ENCODE results near the gene KIF25.

KIF25 gene

GRCh38 chr6:168030218-168030746 lies 32.8 kb downstream of the KIF25 start:
- no peak overlapping the region for H3K4me3 ChIP-seq (ENCODE audit: low read depth, low read length)
- H3K27ac ChIP-seq (ENCODE audit: low read depth, low read length) = no peak overlapping the region
- no peaks in the 10 kb centered on the region for H3K27me3 ChIP-seq (ENCODE audit: control insufficient read depth, insufficient read depth, low read length)
- no peaks in the 10 kb centered on the region for H3K36me3 ChIP-seq (ENCODE audit: control insufficient read depth, insufficient read depth, low read length)
- peaks cover 16% of the 10 kb centered on the region for H3K4me1 ChIP-seq (ENCODE audit: control insufficient read depth, insufficient read depth, low read length)
- no peak overlapping the region for H3K9ac ChIP-seq (ENCODE audit: low read length)
- no peaks in the 10 kb centered on the region for H3K9me3 ChIP-seq (ENCODE audit: control insufficient read depth, insufficient read depth, low read depth, low read length)

- Histone ChIP-seq H3K27ac (ENCODE audit: low read depth, low read length) (no peak overlapping the region), H3K9ac (ENCODE audit: low read length) (no peak overlapping the region), H3K27me3 (ENCODE audit: control insufficient read depth, insufficient read depth, low read length) (no peaks in the 10 kb centered on the region), H3K36me3 (ENCODE audit: control insufficient read depth, insufficient read depth, low read length) (no peaks in the 10 kb centered on the region), H3K4me3 (ENCODE audit: low read depth, low read length) (no peak overlapping the region), H3K9me3 (ENCODE audit: control insufficient read depth, insufficient read depth, low read depth, low read length) (peaks cover 3% of the 10 kb centered on the region; the same call in 1 of the 2 replicates), H3K4me1 (ENCODE audit: control insufficient read depth, insufficient read depth, low read length) (peaks cover 19% of the 10 kb centered on the region)
These were observed 33.4 kb downstream of the KIF25 start for GRCh38 chr6:168030908-168031307.

GRCh38 chr6:168031411-168031971 lies 34.0 kb downstream of the KIF25 start:
- no peaks in the 10 kb centered on the region for H3K27me3 ChIP-seq (ENCODE audit: control insufficient read depth, insufficient read depth, low read length)
- H3K4me1 ChIP-seq (ENCODE audit: control insufficient read depth, insufficient read depth, low read length) = peaks cover 24% of the 10 kb centered on the region
- H3K9me3 ChIP-seq (ENCODE audit: control insufficient read depth, insufficient read depth, low read depth, low read length) = peaks cover 3% of the 10 kb centered on the region; the same call in 1 of the 2 replicates
- H3K9ac ChIP-seq (ENCODE audit: low read length) = no peak overlapping the region
- no peak overlapping the region for H3K27ac ChIP-seq (ENCODE audit: low read depth, low read length)
- H3K36me3 ChIP-seq (ENCODE audit: control insufficient read depth, insufficient read depth, low read length) = no peaks in the 10 kb centered on the region
- no peak overlapping the region for H3K4me3 ChIP-seq (ENCODE audit: low read depth, low read length)

GRCh38 chr6:168032005-168032760 lies 34.7 kb downstream of the KIF25 start:
- H3K4me1 ChIP-seq (ENCODE audit: control insufficient read depth, insufficient read depth, low read length) = peaks cover 25% of the 10 kb centered on the region
- H3K4me3 ChIP-seq (ENCODE audit: low read depth, low read length) = no peak overlapping the region
- H3K27me3 ChIP-seq (ENCODE audit: control insufficient read depth, insufficient read depth, low read length) = no peaks in the 10 kb centered on the region
- no peak overlapping the region for H3K27ac ChIP-seq (ENCODE audit: low read depth, low read length)
- H3K9me3 ChIP-seq (ENCODE audit: control insufficient read depth, insufficient read depth, low read depth, low read length) = peaks cover 5% of the 10 kb centered on the region
- no peak overlapping the region for H3K9ac ChIP-seq (ENCODE audit: low read length)
- no peaks in the 10 kb centered on the region for H3K36me3 ChIP-seq (ENCODE audit: control insufficient read depth, insufficient read depth, low read length)

- no peaks in the 10 kb centered on the region for H3K27me3 ChIP-seq (ENCODE audit: control insufficient read depth, insufficient read depth, low read length)
- H3K4me1 ChIP-seq (ENCODE audit: control insufficient read depth, insufficient read depth, low read length) = peaks cover 25% of the 10 kb centered on the region
- no peaks in the 10 kb centered on the region for H3K36me3 ChIP-seq (ENCODE audit: control insufficient read depth, insufficient read depth, low read length)
- no peak overlapping the region for H3K4me3 ChIP-seq (ENCODE audit: low read depth, low read length)
- H3K27ac ChIP-seq (ENCODE audit: low read depth, low read length) = no peak overlapping the region
- peaks cover 18% of the 10 kb centered on the region for H3K9me3 ChIP-seq (ENCODE audit: control insufficient read depth, insufficient read depth, low read depth, low read length)
- no peak overlapping the region for H3K9ac ChIP-seq (ENCODE audit: low read length)
These were observed 36.3 kb downstream of the KIF25 start for GRCh38 chr6:168033791-168034190.

GRCh38 chr6:168034537-168034936 lies 37.1 kb downstream of the KIF25 start:
- peaks cover 25% of the 10 kb centered on the region for H3K4me1 ChIP-seq (ENCODE audit: control insufficient read depth, insufficient read depth, low read length)
- H3K4me3 ChIP-seq (ENCODE audit: low read depth, low read length) = no peak overlapping the region
- no peak overlapping the region for H3K9ac ChIP-seq (ENCODE audit: low read length)
- no peaks in the 10 kb centered on the region for H3K27me3 ChIP-seq (ENCODE audit: control insufficient read depth, insufficient read depth, low read length)
- H3K27ac ChIP-seq (ENCODE audit: low read depth, low read length) = no peak overlapping the region
- H3K36me3 ChIP-seq (ENCODE audit: control insufficient read depth, insufficient read depth, low read length) = no peaks in the 10 kb centered on the region
- H3K9me3 ChIP-seq (ENCODE audit: control insufficient read depth, insufficient read depth, low read depth, low read length) = peaks cover 24% of the 10 kb centered on the region

- no peaks in the 10 kb centered on the region for H3K36me3 ChIP-seq (ENCODE audit: control insufficient read depth, insufficient read depth, low read length)
- H3K9me3 ChIP-seq (ENCODE audit: control insufficient read depth, insufficient read depth, low read depth, low read length) = peaks cover 30% of the 10 kb centered on the region
- no peak overlapping the region for H3K27ac ChIP-seq (ENCODE audit: low read depth, low read length)
- peaks cover 25% of the 10 kb centered on the region for H3K4me1 ChIP-seq (ENCODE audit: control insufficient read depth, insufficient read depth, low read length)
- no peaks in the 10 kb centered on the region for H3K27me3 ChIP-seq (ENCODE audit: control insufficient read depth, insufficient read depth, low read length)
- H3K9ac ChIP-seq (ENCODE audit: low read length) = peak overlapping the region; percentile 56
- H3K4me3 ChIP-seq (ENCODE audit: low read depth, low read length) = peak overlapping the region; percentile 38
These were observed 37.7 kb downstream of the KIF25 start for GRCh38 chr6:168035098-168035660.

GRCh38 chr6:168035661-168036545 lies 38.4 kb downstream of the KIF25 start:
- peak overlapping the region; percentile 38 for H3K4me3 ChIP-seq (ENCODE audit: low read depth, low read length)
- no peaks in the 10 kb centered on the region for H3K27me3 ChIP-seq (ENCODE audit: control insufficient read depth, insufficient read depth, low read length)
- H3K4me1 ChIP-seq (ENCODE audit: control insufficient read depth, insufficient read depth, low read length) = peaks cover 19% of the 10 kb centered on the region
- H3K27ac ChIP-seq (ENCODE audit: low read depth, low read length) = no peak overlapping the region
- peaks cover 36% of the 10 kb centered on the region for H3K9me3 ChIP-seq (ENCODE audit: control insufficient read depth, insufficient read depth, low read depth, low read length)
- no peaks in the 10 kb centered on the region for H3K36me3 ChIP-seq (ENCODE audit: control insufficient read depth, insufficient read depth, low read length)
- peak overlapping the region; percentile 56 for H3K9ac ChIP-seq (ENCODE audit: low read length)

- no peaks in the 10 kb centered on the region for H3K27me3 ChIP-seq (ENCODE audit: control insufficient read depth, insufficient read depth, low read length)
- H3K27ac ChIP-seq (ENCODE audit: low read depth, low read length) = no peak overlapping the region
- H3K9me3 ChIP-seq (ENCODE audit: control insufficient read depth, insufficient read depth, low read depth, low read length) = peaks cover 45% of the 10 kb centered on the region
- peaks cover 13% of the 10 kb centered on the region for H3K4me1 ChIP-seq (ENCODE audit: control insufficient read depth, insufficient read depth, low read length)
- H3K36me3 ChIP-seq (ENCODE audit: control insufficient read depth, insufficient read depth, low read length) = no peaks in the 10 kb centered on the region
- no peak overlapping the region for H3K4me3 ChIP-seq (ENCODE audit: low read depth, low read length)
- no peak overlapping the region for H3K9ac ChIP-seq (ENCODE audit: low read length)
These were observed 39.8 kb downstream of the KIF25 start for GRCh38 chr6:168037242-168037641.

- H3K36me3 ChIP-seq (ENCODE audit: control insufficient read depth, insufficient read depth, low read length) = no peaks in the 10 kb centered on the region
- H3K9me3 ChIP-seq (ENCODE audit: control insufficient read depth, insufficient read depth, low read depth, low read length) = peaks cover 49% of the 10 kb centered on the region
These were observed 40.4 kb downstream of the KIF25 start for GRCh38 chr6:168037856-168038255.

More at GRCh38 chr6:168037856-168038255, 40.4 kb downstream of the KIF25 start:
- H3K27me3 ChIP-seq (ENCODE audit: control insufficient read depth, insufficient read depth, low read length) = no peaks in the 10 kb centered on the region
- no peak overlapping the region for H3K9ac ChIP-seq (ENCODE audit: low read length)
- no peak overlapping the region for H3K4me3 ChIP-seq (ENCODE audit: low read depth, low read length)
- H3K4me1 ChIP-seq (ENCODE audit: control insufficient read depth, insufficient read depth, low read length) = peaks cover 12% of the 10 kb centered on the region
- no peak overlapping the region for H3K27ac ChIP-seq (ENCODE audit: low read depth, low read length)

Measured in HUES6 (cell line).